ENCODE data around the gene RHBDL1.

The RHBDL1 gene

DNA sequence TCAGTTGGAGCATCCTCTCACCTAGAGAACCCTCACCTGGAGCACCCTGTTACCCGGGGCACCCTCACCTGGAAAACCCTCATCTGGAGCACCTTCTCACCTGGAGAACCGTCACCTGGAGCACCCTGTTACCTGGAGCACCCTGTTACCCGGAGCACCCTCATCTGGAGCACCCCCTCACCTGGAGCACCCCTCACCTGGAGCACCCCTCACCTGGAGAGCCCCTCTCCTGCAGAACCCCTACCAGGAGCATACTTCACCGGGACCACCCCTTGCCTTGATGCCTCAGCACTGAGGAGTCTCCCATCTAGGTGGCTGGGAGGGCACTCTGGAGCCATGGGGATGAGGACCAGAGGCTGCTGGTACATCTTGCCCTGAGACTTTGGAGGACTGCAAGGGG, 33.5 kb downstream of the RHBDL1 start:
- no peak for DNase-seq

DNA sequence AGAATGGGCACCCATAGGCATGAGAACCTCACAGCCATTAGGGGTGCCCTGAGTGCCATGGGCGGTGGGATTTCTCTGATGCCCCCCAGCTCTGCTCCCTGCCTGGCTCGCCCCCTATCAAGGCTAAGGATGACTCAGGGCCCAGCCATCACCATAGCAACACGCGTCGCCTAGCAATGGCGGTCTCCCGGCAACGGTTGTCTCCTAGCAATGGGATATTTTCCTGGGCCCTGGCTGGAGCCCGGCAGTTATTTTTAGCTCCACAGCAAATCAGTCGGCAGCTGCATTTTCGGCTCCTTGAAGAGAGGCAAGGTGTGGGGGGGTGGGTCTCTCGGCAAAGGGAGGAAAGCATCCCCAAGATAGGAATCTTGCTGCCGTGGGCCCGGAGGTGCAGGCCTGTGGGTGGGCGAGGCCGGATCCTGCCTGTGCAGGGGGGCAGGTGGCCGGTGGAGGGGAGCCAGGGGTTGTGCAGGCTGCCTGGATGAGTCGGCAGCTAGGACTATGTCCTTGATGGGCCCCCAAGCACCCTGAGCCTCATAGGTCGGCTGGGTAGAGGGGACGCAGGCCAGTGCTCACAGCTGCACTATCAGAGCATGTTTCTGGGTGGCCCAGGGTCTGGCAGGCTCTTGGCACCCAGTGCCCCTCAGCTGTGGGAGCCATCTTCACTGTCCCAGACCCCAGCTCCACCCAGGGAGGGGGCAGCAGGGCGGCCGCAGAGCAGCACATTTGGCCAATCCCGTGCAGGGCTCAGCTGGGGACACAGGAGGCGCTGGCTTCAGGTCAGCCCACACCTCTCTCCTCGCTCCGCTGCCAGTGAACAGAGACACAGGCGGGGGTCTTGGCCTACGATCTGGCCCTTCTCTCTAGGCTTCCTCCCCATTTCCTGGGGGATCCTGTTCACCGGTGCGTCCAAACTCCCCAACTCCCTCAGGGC, 34.4 kb downstream of the RHBDL1 start:
- peak; percentile 79 for DNase-seq

DNA sequence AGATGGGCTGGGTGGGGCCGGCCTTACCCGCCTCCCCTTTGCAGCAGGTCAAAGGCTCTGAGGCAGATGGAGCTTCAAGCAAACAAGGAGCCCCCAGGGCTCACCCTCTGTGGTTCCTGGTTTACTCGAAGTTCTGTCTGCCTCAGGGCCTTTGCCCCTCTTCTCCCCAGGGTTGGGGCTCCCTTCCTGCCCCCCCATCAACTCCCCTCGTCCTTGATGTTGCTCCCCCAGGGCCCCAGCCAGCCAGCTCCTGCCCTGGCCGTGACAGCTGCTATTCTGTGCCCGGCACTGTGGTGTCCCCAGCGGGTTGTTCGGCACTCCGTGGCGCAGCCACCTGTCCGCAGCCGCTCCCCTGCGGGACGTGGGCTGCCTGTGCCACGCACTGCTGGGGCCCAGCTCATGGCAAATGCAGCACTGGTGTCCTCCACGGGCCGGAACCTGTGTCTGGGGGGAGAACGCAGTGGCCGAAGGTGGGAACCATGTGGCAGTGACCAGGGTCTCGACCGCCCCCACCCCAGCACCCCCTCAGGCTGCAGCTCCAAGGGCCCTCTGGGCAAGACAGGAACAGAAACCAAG, 35.1 kb downstream of the RHBDL1 start:
- no peak for DNase-seq

DNA sequence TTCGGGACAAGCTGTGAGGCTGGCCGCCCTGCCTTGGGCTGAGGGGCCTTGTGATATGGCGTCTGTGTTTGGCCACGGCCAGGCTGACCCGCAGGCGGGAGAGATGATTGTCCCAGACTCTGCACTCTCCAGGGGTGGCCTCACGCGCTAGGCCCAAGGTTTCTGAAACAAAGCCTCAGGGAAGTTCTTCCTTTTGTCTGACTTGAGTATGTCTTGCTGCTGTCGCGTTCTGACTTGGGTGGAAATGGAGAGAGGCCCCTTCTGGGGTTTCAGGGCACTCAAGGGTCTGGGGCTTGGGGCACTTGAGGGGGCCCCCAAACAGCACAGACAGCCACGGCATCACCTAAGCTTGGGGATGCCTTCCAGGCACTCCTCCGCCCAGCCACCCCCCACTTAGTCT, 35.6 kb downstream of the RHBDL1 start:
- DNase-seq, result no peak

DNA sequence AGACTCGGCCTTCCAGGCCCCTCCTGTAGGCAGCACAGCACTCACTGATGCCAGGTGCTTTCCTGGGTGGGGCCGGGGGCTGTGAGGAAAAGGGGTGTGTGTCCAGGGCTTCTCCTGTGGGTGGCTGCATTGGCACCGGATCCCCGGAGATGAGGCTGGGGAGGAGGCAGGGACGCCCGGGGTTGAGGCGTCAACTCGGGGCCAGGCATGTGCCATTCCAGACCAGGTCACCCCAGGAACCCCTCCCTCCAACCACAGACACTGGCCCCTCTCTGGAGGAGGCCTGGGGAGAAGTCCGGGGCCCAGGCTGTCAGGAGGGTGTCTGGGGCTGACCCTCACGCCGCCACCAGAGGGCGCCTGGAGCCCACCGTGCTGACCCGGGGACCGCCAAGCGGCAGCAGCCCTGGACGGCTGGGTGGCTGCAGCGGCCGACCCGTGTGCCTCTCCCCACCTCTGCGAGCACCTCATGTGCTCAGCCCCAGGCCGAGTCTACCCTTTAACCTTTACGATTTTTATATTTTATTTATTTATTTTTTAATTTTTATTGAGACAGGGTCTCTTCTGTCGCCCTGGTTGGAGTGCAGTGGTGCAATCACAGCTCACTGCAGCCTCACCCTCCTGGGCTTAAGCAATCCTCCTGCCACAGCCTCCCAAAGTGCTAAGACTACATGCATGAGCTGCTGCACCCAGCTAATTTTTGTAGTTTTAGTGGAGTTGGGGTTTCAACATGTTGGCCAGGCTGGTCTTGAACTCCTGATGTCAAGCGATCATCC, 36.3 kb downstream of the RHBDL1 start:
- no peak for DNase-seq

DNA sequence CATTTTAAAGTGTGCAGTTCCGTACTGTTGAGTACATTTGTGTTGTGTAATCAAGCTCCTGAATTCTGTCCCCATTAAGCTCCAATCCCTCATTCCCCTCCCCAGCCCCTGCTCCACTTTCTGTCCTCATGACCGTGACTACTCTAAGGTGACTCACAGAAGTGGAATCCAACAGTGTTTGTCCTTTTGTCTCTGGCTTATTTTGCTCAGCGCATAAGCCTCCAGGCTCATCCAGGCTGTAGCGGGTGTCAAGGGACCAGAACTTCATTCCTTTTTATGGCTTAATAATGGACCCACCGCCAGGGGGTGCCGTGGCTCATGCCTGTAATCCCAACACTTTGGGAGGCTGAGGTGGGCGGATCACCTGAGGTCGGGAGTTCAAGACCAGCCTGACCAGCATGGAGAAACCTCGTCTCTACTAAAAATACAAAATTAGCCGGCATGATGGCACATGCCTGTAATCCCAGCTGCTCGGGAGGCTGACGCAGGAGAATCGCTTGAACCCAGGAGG, 37.3 kb downstream of the RHBDL1 start:
- peak; percentile 37 for DNase-seq

DNA sequence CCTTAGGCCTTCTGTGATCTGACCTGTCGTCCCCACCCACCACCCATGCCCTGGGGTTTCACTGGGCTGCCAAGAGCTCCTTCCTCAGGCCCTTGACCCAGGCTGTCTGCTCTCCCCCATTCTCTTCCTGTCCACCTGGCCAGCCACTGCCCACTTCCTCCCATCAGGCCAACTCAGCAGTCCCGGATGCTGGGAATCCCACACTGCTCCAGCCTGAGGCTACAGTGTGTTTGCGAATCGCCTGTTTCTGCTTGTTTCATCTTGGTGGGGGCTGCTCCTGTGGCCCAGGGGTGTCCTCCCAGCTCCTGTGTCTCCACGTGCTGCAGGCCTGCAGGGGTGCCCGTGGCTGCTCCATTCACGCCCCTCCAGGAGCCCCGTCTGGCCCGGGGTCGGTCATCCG, 38.6 kb downstream of the RHBDL1 start:
- DNase-seq, result no peak

DNA sequence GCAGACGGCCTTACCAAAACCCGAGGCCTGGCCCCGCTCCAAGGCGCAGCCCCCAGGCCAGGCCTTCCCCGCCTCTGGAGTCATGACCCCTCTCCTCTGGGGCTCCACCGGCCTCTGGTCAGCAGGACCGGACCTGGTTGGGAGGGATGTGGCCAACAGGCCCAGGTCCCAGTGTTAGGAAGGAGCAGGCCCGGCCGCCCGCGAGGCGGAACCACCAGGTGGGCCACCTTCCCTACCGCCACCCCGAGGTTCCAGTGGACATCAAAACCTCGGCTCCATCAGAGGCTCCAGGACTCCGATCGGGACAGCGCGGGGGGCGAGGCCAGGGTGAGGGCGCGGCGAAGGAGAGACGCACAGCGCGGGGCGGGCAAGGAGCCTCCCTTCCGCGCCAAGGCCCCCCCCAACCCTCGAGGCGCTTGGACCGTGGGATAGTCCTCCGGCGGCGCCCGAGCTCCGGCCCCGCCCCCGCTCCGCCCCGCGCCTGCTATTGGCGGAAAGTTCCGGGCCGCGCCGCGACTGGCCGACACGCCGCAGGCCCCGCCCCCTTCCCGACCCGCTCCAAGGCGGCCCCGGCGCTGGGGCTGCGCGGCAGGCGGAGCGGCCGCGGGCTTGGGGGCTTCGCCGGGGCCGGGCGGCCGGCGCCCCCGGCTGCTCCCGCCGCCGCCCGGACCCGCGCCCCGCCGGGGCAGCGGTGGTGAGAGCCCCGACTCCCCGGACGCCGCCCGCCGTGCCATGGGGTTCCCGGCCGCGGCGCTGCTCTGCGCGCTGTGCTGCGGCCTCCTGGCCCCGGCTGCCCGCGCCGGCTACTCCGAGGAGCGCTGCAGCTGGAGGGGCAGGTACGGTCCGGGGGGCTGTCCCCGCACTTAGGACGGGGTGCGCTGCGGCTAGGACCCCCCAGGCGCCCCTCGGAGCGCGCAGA, 39.3 kb downstream of the RHBDL1 start, which contains the start of gene METRN:
Gene METRN (plus strand): TSS at position 561 of the 919 bp plus-strand sequence. CDS start 172 bp downstream, at position 733.
- peak; percentile 58 for DNase-seq

DNA sequence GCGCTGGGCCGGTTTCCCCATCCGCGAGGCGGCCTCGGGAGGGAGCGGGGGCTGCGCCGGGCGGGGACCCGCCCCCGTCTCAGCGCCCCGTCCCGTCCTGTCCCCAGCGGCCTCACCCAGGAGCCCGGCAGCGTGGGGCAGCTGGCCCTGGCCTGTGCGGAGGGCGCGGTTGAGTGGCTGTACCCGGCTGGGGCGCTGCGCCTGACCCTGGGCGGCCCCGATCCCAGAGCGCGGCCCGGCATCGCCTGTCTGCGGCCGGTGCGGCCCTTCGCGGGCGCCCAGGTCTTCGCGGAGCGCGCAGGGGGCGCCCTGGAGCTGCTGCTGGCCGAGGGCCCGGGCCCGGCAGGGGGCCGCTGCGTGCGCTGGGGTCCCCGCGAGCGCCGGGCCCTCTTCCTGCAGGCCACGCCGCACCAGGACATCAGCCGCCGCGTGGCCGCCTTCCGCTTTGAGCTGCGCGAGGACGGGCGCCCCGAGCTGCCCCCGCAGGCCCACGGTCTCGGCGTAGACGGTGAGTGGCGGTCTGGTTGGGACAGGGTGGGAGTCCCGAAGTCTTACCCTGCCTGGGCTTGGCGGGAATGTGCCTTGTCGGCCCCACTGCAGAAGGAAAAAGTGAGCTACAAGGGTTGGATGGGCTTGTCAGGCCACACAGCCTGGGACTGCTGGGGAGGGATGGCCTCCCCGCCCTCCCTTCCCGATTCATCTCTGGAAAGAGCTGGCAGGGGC, 40.2 kb downstream of the RHBDL1 start:
- no peak for DNase-seq

DNA sequence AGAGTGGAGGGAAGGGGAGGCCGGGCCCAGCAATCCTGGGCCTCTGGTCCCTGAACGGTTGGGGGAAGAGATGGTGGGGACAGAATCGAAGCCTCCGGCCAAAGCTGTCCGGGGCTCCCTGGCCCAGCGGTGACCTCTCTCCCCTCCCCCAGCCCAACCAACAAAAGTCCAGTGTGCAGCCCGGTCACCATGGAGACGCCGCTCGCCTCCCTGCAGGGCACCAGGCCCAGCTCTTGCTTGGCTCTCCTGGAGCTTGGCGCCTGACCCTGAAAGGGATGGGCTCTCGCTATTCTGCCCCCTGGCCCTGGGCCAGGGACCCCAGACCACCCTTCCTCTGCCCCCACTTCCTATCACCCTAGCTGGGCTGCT, 40.7 kb downstream of the RHBDL1 start:
- DNase-seq, result no peak

DNA sequence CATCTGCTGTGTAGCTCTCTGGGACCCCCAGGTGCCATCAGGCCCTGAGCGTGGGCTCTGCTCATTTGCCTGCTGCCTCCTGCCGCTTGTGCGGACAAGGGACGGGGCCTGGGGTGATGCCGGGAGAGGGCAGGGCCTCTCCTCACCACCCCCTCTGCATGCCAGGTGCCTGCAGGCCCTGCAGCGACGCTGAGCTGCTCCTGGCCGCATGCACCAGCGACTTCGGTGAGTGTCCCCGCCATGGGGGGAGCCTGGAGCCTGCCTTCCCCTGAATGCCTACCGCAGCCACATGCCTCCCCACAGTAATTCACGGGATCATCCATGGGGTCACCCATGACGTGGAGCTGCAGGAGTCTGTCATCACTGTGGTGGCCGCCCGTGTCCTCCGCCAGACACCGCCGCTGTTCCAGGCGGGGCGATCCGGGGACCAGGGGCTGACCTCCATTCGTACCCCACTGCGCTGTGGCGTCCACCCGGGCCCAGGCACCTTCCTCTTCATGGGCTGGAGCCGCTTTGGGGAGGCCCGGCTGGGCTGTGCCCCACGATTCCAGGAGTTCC, 41.4 kb downstream of the RHBDL1 start:
- DNase-seq, result no peak

DNA sequence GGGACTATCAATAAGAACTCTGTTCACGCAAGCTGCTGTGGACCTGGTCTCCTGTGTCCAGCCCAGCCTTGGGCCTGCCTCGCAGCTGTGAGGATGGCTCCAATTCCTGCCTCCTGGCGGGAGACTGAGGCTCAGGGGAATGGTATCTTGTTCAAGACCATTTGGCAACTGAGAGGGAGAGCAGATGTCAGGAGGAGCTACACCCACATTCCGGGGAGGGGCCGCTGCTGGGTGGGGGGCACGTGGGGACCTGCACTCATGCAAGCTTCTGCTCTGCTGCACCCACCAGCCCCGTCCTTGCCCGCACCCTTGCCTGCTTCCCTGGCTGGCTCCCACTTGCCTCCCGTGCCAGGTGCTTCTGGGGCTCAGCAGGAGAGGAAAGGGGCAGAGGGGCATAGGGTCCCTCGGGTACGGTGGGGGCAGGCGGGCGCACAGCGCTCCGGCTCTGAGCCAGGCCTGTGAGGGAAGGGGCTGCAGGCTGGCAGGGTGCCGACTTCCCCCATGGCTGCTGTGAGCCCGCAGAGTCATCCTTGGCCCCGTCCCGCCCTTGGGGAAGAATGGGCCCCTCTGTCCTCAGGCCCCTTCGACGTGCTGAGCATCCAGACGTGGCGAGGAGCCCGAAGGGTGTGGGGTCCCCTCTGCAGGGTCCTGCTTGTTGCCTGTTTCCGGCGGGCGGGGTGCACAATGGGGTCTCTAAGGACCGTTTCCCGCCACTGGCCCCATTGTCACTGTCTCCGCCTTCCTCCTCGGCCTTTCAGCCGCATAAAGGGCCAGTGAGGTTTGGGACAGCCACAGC, 42.2 kb downstream of the RHBDL1 start:
- DNase-seq, result no peak

DNA sequence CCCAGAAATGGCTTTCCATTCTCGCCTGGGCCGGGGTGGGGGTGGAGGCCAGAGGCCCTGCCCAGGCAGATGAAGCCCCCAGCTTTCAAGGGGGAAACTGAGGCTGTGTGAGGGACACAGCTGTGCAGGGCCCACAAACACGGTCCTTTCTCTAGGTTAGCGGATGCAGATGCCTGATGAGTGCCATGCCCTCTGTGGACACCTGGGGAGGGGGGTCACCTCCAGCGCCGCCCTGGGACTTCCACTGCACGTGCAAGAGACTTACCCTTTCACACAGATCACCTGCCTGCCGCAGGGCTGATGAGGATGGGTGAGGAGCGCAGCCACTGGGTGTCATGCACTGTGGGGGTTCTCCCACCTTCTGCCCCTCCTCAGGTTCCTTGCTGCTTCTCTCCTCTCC, 42.9 kb downstream of the RHBDL1 start:
- DNase-seq, result no peak

DNA sequence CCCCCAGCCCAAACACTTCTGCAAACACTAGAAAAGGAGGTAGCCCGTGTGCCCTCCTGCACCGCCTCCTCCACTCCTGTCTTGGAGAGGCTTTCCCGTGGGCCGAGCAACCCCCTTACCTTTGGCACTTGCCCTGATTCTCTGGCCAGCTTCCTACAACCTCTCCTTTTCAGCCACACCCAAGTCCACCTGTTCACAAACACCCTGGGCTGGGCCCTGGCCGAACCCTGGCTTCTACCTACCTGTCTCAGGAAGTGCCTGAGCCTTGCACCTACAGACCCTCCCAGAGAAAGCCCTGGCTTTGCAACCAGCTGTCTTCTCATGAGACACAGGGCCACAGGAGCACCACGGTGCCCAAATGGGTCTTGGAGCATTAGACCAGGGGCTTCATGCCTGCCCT, 43.5 kb downstream of the RHBDL1 start:
- DNase-seq, result no peak

DNA sequence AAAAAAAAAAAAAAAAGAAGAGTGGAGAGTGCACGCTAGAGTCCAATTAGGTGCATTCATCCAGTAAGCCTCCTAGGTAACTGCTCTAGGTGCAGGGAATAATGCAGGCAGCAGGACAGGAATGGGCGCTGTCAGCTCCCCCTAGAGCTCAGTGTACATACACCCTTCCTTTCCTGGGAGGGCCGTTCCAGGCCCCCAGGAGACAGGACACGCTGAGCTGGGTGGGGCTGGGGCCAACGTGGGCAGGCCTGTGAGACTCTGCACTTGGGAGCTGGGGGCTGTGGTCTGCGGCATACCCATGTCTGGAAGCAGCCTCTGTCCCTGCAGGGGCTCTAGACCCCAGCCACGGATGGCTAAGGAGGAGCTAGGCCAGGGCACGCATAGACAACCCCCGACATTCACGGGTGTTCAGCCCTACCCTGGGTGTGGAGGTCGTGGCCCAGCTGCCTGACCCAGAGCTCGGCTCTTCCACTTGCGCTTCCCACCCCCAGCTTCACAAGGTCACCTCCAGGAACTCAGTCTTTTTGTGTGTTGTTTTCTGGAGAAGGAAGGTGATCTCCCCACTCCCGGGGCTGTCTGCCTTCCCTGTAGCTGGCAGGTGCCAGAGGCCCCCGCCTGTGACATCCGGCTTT, 44.5 kb downstream of the RHBDL1 start:
- no peak for DNase-seq

DNA sequence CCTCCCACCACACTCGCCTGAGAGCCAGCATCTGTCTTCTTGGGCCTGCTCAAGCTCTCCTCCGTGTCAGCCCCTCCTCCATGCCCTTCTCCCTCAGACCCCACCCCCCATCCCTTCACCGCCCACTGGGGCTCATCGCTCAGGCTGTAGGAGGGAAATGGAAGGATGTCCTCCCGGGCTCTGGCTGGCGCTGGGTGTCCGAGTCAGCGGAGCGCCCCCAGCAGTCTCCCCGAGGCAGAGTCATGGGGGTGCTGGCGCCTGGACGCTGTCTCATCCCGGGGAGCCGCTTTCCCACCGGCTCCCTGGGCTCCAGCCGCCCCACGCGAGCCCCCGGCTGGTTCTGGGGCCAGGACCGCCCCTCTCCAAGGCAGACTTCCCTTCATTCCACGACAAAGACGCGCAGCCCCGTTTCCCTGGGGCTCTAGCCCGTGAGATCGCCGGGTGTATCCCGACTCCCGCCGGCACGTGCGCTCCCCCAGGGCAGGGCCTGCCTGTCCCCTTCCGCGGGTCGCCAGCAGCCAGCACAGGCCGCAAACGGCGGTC, 45.0 kb downstream of the RHBDL1 start:
- DNase-seq, result peak; percentile 82

DNA sequence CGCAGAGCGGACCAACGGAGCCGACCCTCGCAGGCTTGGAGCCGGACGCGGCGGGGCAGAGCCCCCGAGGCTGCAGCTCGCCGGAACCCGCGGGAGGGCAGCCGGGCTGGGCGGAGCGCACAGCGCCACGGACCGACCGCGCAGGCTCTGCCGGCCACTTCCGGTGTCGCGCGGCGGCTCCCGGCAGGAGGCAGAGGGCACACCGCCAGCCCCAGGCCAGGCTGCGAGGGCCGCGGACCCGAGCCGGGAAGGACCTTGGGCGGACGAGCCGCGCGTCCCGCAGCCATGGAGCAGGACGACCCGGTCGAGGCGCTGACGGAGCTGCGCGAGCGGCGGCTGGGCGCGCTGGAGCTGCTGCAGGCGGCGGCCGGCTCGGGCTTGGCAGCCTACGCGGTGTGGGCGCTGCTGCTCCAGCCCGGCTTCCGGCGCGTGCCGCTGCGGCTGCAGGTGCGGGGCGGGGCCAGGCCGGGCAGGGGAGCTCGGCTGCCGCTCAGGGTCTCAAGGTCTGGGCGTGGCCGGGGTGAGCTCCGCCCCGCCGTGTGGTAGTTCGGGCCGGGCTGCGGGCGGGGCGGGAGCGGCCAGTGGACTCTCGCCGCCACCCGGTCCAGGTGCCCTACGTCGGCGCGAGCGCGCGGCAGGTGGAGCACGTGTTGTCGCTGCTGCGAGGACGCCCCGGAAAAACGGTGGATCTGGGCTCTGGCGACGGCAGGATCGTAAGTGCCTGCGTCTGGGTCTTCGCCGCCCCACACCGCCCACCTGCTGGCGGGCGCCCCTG, 45.7 kb downstream of the RHBDL1 start, which contains the start of gene ANTKMT:
Gene ANTKMT (plus strand): TSS at position 157 of the 775 bp plus-strand sequence. CDS start 129 bp downstream, at position 286.
- peak; percentile 61 for DNase-seq

DNA sequence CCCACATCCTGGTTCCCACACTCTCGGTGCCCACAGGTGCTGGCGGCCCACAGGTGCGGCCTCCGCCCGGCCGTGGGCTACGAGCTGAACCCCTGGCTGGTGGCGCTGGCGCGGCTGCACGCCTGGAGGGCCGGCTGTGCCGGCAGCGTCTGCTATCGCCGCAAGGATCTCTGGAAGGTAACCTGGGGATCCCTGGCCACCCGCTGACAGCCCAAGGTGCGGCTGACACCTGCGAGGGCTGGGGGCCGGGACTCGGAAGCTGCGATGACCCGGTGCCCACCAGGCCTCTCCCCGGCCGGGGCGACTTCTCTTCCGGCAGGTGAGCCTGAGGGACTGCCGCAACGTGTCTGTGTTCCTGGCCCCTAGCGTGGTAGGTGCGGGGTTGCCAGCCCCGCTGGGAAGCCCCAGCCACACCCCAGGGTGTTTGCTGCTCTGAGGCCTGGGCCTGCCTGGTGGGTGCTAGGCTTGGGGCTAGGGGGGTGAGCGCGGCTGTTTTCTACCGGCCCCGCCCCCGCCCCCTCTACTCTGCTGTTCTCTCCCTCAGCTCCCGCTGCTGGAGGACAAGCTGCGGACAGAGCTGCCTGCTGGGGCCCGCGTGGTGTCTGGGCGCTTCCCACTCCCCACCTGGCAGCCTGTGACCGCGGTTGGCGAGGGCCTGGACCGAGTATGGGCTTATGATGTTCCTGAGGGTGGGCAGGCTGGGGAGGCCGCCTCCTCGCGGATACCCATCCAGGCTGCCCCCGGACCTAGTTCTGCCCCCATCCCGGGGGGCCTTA, 46.5 kb downstream of the RHBDL1 start:
- no peak for DNase-seq
